ENCODE measurements around the gene KLHDC1. TPM values are rescaled to one million over a fixed set of nuclear protein-coding genes. Genes with fewer than 3 reads are reported as not detected.
A peak's percentile ranks its signal among the peaks of the same experiment; 100 is the strongest.

Gene KLHDC1
- total and polyA plus RNA-seq, 2 donors (not counting 1 experiment from before 2014, with no cell fraction given) = 0.85 to 5.8 TPM

- Histone ChIP-seq H3K4me1 (ENCODE audit: control insufficient read depth, extremely low read depth, insufficient read depth, low read length) (no peaks in the 10 kb centered on the region), H3K27me3 (ENCODE audit: control insufficient read depth, insufficient read depth, low read length) (no peaks in the 10 kb centered on the region), H4K20me1 (ENCODE audit: control insufficient read depth, extremely low read depth, insufficient read depth, low read length) (no peaks in the 10 kb centered on the region), H2AFZ (ENCODE audit: low read length) (peak within 1 kb of the TSS; percentile 99), H3K4me2 (ENCODE audit: extremely low read depth, insufficient read depth, low read length) (peak within 1 kb of the TSS; percentile 78), H3K27ac (ENCODE audit: insufficient read depth, low read length) (peak within 1 kb of the TSS; percentile 73), H3K9ac (ENCODE audit: insufficient read depth, low read length) (peak within 1 kb of the TSS; percentile 69), H3K36me3 (ENCODE audit: control insufficient read depth, insufficient read depth, low read length) (no peaks in the 10 kb centered on the region), H3K9me3 (ENCODE audit: control insufficient read depth, insufficient read depth, low read depth, low read length) (no peaks in the 10 kb centered on the region), H3K79me2 (ENCODE audit: control insufficient read depth, insufficient read depth, low read length) (peaks cover 12% of the 10 kb centered on the region), H3K4me3 (replicated peaks in 1 of 4; ENCODE audit: control extremely low read depth in 1 of 4, insufficient read depth in 1 of 4, low read depth in 3 of 4, low read length in 4 of 4) (peak within 1 kb of the TSS; percentile 65 to 78 (median 72))
- peak; percentile 64 to 67 for DNase-seq (ENCODE audit: low read depth in 2 of 2)
- TF ChIP-seq CTCF (conservative IDR thresholded peaks at IDR 0.05 in 1 of 2, IDR thresholded peaks at IDR 0.05 in 1 of 2; ENCODE audit: low read depth in 1 of 2, low read length in 2 of 2) = no peak
- TF ChIP-seq EZH2 (IDR thresholded peaks at IDR 0.05; ENCODE audit: low read length, missing control alignments) = no peak
Measured at GRCh38 chr14:49687942-49688700, 4.8 kb upstream of the KLHDC1 start, which contains the start of gene POLE2. POLE2 (minus strand) TSS chr14:49688214; CDS start chr14:49688203, 11 bp downstream.

- Histone ChIP-seq H3K9me3 (ENCODE audit: control insufficient read depth, insufficient read depth, low read depth, low read length) (no peaks in the 10 kb centered on the region), H4K20me1 (ENCODE audit: control insufficient read depth, extremely low read depth, insufficient read depth, low read length) (no peaks in the 10 kb centered on the region), H3K27ac (ENCODE audit: insufficient read depth, low read length) (no peak overlapping the region), H3K9ac (ENCODE audit: insufficient read depth, low read length) (no peak overlapping the region), H3K36me3 (ENCODE audit: control insufficient read depth, insufficient read depth, low read length) (no peaks in the 10 kb centered on the region), H3K4me2 (ENCODE audit: extremely low read depth, insufficient read depth, low read length) (no peak overlapping the region), H3K4me3 (replicated peaks in 1 of 4; ENCODE audit: control extremely low read depth in 1 of 4, insufficient read depth in 1 of 4, low read depth in 3 of 4, low read length in 4 of 4) (peak overlapping the region in 2 of 4 experiments; percentile 47 to 78), H2AFZ (ENCODE audit: low read length) (no peak overlapping the region), H3K27me3 (ENCODE audit: control insufficient read depth, insufficient read depth, low read length) (no peaks in the 10 kb centered on the region), H3K79me2 (ENCODE audit: control insufficient read depth, insufficient read depth, low read length) (peaks cover 12% of the 10 kb centered on the region), H3K4me1 (ENCODE audit: control insufficient read depth, extremely low read depth, insufficient read depth, low read length) (no peaks in the 10 kb centered on the region)
- no peak for DNase-seq (ENCODE audit: low read depth in 2 of 2)
- TF ChIP-seq EZH2 (IDR thresholded peaks at IDR 0.05; ENCODE audit: low read length, missing control alignments) = no peak
- TF ChIP-seq CTCF (conservative IDR thresholded peaks at IDR 0.05 in 1 of 2, IDR thresholded peaks at IDR 0.05 in 1 of 2; ENCODE audit: low read depth in 1 of 2, low read length in 2 of 2) = no peak
Measured at GRCh38 chr14:49688701-49689030, 4.3 kb upstream of the KLHDC1 start.

GRCh38 chr14:49691031-49691430, 1.9 kb upstream of the KLHDC1 start:
- Histone ChIP-seq H3K79me2 (ENCODE audit: control insufficient read depth, insufficient read depth, low read length) (peaks cover 10% of the 10 kb centered on the region), H3K27ac (ENCODE audit: insufficient read depth, low read length) (no peak overlapping the region), H4K20me1 (ENCODE audit: control insufficient read depth, extremely low read depth, insufficient read depth, low read length) (no peaks in the 10 kb centered on the region), H2AFZ (ENCODE audit: low read length) (no peak overlapping the region), H3K27me3 (ENCODE audit: control insufficient read depth, insufficient read depth, low read length) (no peaks in the 10 kb centered on the region), H3K36me3 (ENCODE audit: control insufficient read depth, insufficient read depth, low read length) (no peaks in the 10 kb centered on the region), H3K9ac (ENCODE audit: insufficient read depth, low read length) (no peak overlapping the region), H3K4me1 (ENCODE audit: control insufficient read depth, extremely low read depth, insufficient read depth, low read length) (no peaks in the 10 kb centered on the region), H3K4me2 (ENCODE audit: extremely low read depth, insufficient read depth, low read length) (no peak overlapping the region), H3K9me3 (ENCODE audit: control insufficient read depth, insufficient read depth, low read depth, low read length) (no peaks in the 10 kb centered on the region), H3K4me3 (replicated peaks in 1 of 4; ENCODE audit: control extremely low read depth in 1 of 4, insufficient read depth in 1 of 4, low read depth in 3 of 4, low read length in 4 of 4) (no peak overlapping the region)
- no peak for DNase-seq (ENCODE audit: low read depth in 2 of 2)
- TF ChIP-seq CTCF (conservative IDR thresholded peaks at IDR 0.05 in 1 of 2, IDR thresholded peaks at IDR 0.05 in 1 of 2; ENCODE audit: low read depth in 1 of 2, low read length in 2 of 2) (no peak), EZH2 (IDR thresholded peaks at IDR 0.05; ENCODE audit: low read length, missing control alignments) (no peak)
